GM21825 (cell line): ENCODE results near the gene GASK1A.
"Not testable (repeated sequence)": the region's sequence is repeated elsewhere in the genome, so short reads cannot be mapped to it uniquely, and the experiment has no call there.

Experiments
- ATAC-seq: cut with Tn5 transposase; IDR thresholded peaks from one replicate; pipeline ENCODE4 v1.9.1; 2021; ENCODE audit warnings: mild to moderate bottlenecking, moderate library complexity; ENCODE audit not compliant: unreplicated experiment

The GASK1A gene

GRCh38 chr3:43030162-43030935, 51.2 kb downstream of the GASK1A start:
- no peak for ATAC-seq

DNA sequence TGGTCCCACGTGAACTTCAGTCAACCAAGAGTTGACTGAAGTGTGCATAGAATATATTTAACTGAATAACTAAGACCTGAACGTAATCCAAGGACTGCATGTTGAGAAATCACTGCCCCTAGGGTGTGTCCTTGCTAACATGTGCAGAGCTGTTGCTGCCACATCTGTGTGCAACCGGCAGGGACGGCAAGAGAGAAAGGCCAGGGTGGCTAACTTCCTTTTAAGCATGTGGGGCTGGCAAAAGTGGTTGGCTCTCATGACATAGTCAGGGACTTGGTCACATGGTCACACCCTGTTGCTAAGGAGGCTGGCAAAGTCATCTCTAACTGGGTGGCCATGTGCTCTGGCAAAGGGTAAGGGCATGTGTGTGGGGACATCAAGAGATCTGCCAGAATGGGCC, 52.4 kb downstream of the GASK1A start:
- no peak for ATAC-seq

- no peak for ATAC-seq
Observed at GRCh38 chr3:43031889-43032545, 52.9 kb downstream of the GASK1A start.

DNA sequence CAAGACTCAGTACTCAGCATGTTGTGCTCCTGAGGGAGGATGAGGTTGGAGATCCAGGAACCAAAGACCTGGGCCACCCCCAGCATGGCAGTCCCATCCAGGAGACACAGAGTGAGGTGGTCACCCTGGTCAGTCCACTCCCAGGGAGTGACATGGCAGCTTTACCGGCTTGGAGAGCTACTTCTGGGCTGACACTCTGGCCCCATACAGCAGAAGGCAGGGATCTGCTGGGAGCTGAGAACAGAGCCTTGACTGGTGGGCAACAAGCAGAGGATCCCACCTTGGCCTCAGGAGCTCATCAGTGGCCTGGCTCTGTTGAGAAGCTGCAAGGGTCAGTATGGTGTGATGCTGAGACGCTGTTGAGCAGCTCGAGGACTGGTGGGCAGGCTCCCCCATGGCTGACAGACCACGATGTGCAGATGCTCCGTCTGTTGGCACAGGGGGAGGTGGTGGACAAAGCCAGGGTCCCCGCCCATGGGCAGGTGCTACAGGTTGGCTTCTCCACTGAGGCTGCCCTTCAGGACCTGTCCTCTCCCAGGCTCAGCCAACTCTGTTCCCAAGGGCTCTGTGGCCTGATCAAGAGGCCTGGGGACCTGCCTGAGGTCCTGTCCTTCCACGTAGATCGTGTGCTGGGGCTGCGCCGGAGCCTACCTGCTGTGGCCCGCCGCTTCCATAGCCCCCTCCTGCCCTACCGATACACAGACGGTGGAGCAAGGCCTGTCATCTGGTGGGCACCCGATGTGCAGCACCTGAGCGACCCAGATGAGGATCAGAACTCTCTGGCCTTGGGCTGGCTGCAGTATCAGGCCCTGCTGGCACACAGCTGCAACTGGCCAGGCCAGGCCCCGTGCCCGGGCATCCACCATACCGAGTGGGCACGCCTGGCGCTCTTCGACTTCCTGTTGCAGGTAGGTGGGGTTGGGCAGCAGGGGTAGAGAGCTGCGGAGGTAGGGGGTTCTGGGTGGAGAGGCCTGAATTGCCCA, 53.8 kb downstream of the GASK1A start:
- no peak for ATAC-seq

- no peak for ATAC-seq
Observed at GRCh38 chr3:43034200-43034599, 55.1 kb downstream of the GASK1A start.

DNA sequence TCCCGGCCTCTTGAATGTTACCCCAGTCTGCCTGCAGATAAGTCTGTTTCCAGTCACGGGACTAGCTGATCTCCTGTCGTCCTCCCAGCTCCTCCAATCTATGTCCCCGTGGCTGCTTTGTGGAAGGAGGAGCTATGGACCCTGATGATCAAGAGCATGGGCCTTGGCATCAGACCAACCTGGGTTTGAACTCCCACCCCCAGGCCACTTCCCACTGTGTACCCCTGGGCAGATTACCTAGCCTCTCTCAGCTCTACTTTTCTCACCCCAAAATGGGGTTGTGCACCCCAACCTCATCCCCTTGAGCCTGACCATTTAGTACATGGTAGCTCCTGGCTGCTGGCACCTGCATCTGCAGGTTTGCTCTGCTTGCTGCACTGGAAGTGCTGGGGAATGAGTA, 55.8 kb downstream of the GASK1A start:
- ATAC-seq = no peak

DNA sequence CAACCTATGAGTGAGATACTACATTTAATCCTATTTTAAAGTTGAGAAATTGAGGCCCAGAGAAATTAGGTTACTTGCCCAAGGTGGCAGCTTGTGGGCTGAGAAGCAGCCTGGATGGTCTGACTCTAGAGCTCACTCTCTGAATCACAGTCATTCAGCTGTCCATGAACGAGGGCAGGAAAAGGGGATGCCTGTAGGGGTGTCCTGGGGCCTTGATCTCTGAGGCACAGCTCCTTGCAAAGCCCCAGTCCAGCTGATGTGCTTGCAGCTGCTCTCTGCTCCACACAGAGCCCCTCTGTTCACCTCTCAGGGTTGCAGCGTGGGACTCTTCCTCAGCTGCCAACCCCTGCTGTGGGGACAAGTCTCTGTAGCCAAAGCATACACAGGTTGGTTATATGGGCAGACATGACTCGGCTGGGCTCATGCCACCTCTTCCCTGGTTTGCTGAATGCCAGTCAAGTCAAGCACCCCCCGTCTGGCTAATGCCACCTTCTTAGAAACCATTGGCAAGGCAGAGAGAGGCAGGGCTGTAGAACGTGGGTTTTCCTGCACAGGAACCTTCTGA, 56.8 kb downstream of the GASK1A start:
- ATAC-seq = no peak

DNA sequence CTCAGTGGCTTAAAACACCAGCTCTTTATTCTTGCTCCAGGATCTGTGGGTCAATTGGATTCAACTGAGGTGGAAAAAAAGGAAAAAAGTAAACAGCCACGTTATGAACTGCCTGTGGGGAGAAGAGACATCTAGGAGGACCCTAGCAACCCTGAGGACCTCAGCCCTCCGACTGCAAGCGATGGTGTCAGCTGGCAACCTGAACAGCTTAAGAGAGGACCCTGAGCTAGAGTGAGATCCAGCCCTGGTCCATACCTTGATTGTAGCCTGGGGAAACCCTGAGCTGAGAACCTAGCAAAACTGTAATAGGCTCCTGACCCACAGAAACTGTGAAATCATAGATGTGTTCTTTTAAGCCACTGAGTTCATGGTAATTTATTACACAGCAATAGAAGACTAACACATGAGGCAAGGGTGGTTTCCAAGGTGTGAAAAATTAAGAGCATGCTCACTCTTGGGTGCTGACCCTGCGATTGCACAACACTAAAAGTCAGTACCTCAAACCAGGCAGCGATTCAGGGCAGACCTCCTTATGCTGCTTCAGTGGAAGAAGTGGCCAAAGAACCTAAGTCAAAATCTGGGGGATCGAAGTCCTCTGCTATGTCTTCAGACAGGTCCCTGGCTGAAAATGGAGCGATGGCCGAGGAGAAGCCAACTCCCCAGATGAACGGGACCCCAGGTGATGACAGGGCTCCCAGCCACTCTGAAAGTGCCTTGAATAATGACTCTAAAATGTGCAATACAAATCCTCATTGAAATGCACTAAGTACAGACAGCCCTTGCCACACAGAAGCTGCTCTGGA, 57.7 kb downstream of the GASK1A start:
- ATAC-seq = no peak

- no peak for ATAC-seq
Observed at GRCh38 chr3:43038010-43038409, 58.9 kb downstream of the GASK1A start.

DNA sequence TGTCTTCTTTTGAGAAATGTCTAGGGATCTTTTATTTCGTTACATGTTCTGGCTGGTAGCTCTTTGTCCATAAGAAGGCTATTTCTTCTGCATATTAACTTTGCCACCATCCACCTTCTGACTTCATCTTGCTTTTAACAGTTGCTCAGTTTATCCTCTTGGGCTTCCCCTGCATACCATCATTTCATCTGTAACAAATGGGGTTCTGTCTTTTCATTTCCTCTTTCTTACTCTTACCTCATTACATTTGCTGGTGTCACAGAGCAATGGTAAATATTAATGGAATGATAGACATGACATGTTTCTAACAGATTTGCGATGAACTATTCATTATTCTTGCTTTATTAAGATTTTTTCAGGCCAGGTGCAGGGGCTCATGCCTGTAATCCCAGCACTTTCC, 62.4 kb downstream of the GASK1A start:
- no peak for ATAC-seq

GRCh38 chr3:43043071-43043766, 64.1 kb downstream of the GASK1A start:
- ATAC-seq = no peak

GRCh38 chr3:43043793-43044192, 64.7 kb downstream of the GASK1A start:
- ATAC-seq = no peak

GRCh38 chr3:43045079-43045478, 66.0 kb downstream of the GASK1A start:
- ATAC-seq = not testable (repeated sequence)

- ATAC-seq = no peak
Observed at GRCh38 chr3:43046583-43046982, 67.5 kb downstream of the GASK1A start.

DNA sequence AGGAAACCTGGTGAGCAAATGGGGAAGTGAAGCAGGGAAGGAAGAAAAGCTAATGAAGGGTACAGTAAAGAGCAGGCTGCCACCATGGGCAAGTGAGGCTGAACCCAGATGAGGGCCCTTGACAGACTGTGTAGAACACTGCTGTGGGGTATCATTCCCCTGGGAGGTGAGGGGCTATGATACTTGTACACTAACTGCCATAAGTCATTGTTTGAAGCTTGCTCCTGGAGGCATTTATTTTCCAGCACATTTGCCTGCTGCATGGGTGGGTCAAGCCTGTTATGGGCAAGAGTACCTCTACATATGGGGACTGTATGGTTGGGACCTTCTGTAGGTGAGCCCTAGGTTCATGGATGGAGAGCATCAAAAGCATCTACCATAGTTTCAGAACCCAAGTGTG, 69.4 kb downstream of the GASK1A start:
- ATAC-seq = no peak

- no peak for ATAC-seq
Observed at GRCh38 chr3:43053291-43053690, 74.2 kb downstream of the GASK1A start.

GRCh38 chr3:43054754-43055153, 75.6 kb downstream of the GASK1A start:
- ATAC-seq = no peak

- no peak for ATAC-seq
Observed at GRCh38 chr3:43055393-43055792, 76.3 kb downstream of the GASK1A start.
